ENCODE data around the gene MSS51. TPM values are rescaled to one million over a fixed set of nuclear protein-coding genes. Genes with fewer than 3 reads are reported as not detected.
"Not testable (repeated sequence)": the region's sequence is repeated elsewhere in the genome, so short reads cannot be mapped to it uniquely, and the experiment has no call there.

MSS51 gene
- total RNA-seq, 4 donors from 2014 or later: 0.88 to 2.5 (median 2.1) TPM

DNA sequence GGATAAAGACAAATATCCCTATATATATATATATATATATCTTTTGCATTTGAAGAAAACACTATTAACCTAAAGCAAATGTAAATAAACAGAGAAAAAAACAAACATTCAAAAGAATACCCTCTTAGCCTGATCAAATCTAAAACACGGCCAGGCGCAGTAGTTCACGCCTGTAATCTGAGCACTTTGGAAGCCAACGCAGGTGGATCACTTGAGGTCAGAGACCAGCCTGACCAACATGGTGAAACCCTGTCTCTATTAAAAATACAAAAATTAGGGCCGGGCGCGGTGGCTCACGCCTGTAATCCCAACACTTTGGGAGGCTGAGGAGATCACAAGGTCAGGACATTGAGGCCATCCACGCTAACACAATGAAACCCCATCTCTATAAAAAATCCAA is 28.7 kb downstream of the MSS51 start:
- no peak for DNase-seq
- Histone ChIP-seq H3K4me3 (no peak overlapping the region), H3K9me3 (no peaks in the 10 kb centered on the region), H3K36me3 (peaks cover 0 to 34% (median under 1%) of the 10 kb centered on the region in 3 donors), H3K27ac (no peak overlapping the region), H3K27me3 (no peaks in the 10 kb centered on the region), H3K4me1 (peaks cover 0 to 17% (median 0%) of the 10 kb centered on the region in 3 donors)
- TF ChIP-seq, protein P1, sequence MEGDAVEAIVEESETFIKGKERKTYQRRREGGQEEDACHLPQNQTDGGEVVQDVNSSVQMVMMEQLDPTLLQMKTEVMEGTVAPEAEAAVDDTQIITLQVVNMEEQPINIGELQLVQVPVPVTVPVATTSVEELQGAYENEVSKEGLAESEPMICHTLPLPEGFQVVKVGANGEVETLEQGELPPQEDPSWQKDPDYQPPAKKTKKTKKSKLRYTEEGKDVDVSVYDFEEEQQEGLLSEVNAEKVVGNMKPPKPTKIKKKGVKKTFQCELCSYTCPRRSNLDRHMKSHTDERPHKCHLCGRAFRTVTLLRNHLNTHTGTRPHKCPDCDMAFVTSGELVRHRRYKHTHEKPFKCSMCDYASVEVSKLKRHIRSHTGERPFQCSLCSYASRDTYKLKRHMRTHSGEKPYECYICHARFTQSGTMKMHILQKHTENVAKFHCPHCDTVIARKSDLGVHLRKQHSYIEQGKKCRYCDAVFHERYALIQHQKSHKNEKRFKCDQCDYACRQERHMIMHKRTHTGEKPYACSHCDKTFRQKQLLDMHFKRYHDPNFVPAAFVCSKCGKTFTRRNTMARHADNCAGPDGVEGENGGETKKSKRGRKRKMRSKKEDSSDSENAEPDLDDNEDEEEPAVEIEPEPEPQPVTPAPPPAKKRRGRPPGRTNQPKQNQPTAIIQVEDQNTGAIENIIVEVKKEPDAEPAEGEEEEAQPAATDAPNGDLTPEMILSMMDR (IDR thresholded peaks at IDR 0.05): no peak
- TF ChIP-seq POLR2A (IDR thresholded peaks at IDR 0.05): no peak
- intact Hi-C loops (cut with DNase I): no loop called here
- WGBS, 2 donors: 94 to 97% methylated on average over 9 of the region's 9 CpGs

DNA sequence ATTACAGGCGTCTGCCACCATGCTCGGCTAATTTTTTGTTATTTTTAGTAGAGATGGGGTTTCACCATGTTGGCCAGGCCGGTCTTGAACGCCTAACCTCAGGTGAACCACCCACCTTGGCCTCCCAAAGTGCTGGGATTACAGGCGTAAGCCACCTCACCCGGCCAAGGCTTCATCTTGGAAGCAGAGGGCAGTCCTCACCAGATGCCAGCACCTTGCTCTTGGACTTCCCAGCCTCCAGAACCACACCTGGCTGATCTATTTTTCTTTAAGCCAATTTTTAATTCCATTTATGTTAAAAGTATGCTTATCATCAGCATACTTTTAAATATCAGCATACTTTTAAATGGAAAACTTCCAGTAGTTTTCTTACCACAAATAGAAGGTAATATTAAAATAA is 31.7 kb downstream of the MSS51 start:
- Histone ChIP-seq H3K27ac (no peak overlapping the region), H3K9me3 (no peaks in the 10 kb centered on the region), H3K4me3 (no peak overlapping the region), H3K4me1 (no peaks in the 10 kb centered on the region), H3K36me3 (peaks cover 5 to 55% (median 9%) of the 10 kb centered on the region in 3 donors), H3K27me3 (no peaks in the 10 kb centered on the region)
- TF ChIP-seq, protein P1 (IDR thresholded peaks at IDR 0.05): no peak
- TF ChIP-seq POLR2A (IDR thresholded peaks at IDR 0.05): no peak
- intact Hi-C loops (cut with DNase I): no loop called here
- 96 to 100% methylated on average over 4 to 6 of the region's 6 CpGs for WGBS, 2 donors
- DNase-seq: no peak

DNA sequence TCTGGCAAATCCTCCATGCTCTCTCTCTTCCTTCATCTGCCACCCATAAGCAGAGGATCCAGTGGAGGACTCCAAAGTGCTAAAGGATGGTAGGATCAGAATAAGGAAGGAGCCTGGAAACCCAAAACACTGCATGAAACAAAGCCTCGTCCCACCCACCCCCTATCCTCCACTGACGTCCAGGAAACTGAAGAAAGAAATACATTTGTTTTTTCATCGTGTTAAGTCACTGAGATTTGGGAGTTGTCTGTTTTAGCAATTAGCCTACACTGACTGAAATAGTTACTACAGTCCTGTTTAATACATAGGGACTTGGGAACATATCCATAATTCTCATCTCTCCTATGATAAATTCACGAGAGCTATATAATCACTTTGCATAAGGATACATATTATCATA is 34.3 kb downstream of the MSS51 start:
- Histone ChIP-seq H3K36me3 (peaks cover 5 to 72% (median 9%) of the 10 kb centered on the region in 3 donors), H3K27me3 (no peaks in the 10 kb centered on the region), H3K27ac (no peak overlapping the region), H3K9me3 (no peaks in the 10 kb centered on the region), H3K4me3 (no peak overlapping the region), H3K4me1 (no peaks in the 10 kb centered on the region)
- TF ChIP-seq, protein P1 (IDR thresholded peaks at IDR 0.05): no peak
- no peak for TF ChIP-seq POLR2A (IDR thresholded peaks at IDR 0.05)
- DNase-seq: no peak
- 84 to 89% methylated on average over 4 of the region's 4 CpGs for WGBS, 2 donors
- intact Hi-C loops (cut with DNase I): no loop called here

DNA sequence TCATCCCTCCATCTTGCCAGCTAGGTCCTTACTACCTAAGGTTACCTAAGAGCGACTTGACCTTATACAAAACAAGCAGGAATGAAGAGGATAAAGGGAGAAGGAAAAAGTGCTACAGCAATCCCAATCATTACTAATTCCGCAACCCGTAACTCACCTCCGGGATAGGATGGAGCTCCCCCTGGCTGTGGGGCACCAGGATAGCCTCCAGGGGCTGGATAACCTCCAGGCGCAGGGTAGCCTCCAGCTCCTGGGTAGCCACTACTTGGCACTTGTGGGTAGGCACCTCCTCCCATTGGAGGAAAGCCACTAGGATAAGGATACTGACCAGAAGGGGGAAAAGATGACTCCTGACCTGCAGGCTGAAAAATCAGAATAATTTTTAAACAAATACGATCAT is 35.3 kb downstream of the MSS51 start:
- H3K27ac ChIP-seq: no peak overlapping the region
- DNase-seq: no peak
- TF ChIP-seq POLR2A (IDR thresholded peaks at IDR 0.05): no peak
- TF ChIP-seq, protein P1 (IDR thresholded peaks at IDR 0.05): peak in 1 of 6 experiments; percentile 23
- no peak overlapping the region for H3K4me3 ChIP-seq
- peaks cover 5 to 79% (median 9%) of the 10 kb centered on the region in 3 donors for H3K36me3 ChIP-seq
- H3K9me3 ChIP-seq: no peaks in the 10 kb centered on the region
- H3K27me3 ChIP-seq: no peaks in the 10 kb centered on the region
- 92 to 95% methylated on average over 6 of the region's 6 CpGs for WGBS, 2 donors
- H3K4me1 ChIP-seq: no peaks in the 10 kb centered on the region
- intact Hi-C loops (cut with DNase I): no loop called here

DNA sequence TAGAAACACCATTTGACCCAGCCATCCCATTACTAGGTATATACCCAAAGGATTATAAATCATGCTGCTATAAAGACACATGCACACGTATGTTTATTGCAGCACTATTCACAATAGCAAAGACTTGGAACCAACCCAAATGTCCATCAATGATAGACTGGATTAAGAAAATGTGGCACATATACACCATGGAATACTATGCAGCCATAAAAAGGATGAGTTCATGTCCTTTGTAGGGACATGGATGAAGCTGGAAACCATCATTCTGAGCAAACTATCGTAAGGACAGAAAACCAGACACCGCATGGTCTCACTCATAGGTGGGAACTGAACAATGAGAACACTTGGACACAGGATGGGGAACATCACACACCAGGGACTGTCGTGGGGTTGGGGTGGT is 39.0 kb downstream of the MSS51 start:
- intact Hi-C loops (cut with DNase I); DNase-seq: not testable (repeated sequence)
- H3K36me3 ChIP-seq: peaks cover 6 to 91% (median 9%) of the 10 kb centered on the region in 3 donors

DNA sequence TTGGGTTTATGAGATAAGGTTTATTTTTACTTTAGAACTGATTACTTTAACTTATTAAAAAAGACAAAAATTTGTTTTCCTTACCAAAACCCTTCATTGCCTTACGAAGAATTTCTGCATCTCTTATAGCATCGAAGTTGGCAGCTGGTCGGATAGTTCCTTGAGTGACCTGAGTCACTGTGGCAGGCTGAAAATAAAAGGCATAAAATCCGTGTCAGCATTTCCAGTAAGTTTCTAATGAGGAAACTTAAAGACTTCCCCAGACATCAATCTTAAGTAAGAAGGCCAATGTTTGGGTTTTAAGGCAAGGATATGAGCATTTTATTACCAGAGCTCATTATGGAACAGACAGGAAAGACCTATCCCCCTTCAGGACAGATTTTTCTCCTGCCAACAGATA is 45.1 kb downstream of the MSS51 start:
- peaks cover 5 to 93% (median 25%) of the 10 kb centered on the region in 3 donors for H3K36me3 ChIP-seq
- no peaks in the 10 kb centered on the region for H3K9me3 ChIP-seq
- no peaks in the 10 kb centered on the region for H3K4me1 ChIP-seq
- 91 to 95% methylated on average over 4 of the region's 4 CpGs for WGBS, 2 donors
- TF ChIP-seq, protein P1 (IDR thresholded peaks at IDR 0.05): no peak
- no peak for TF ChIP-seq POLR2A (IDR thresholded peaks at IDR 0.05)
- no peak for DNase-seq
- no peak overlapping the region for H3K27ac ChIP-seq
- no peaks in the 10 kb centered on the region for H3K27me3 ChIP-seq
- intact Hi-C loops (cut with DNase I): no loop called here
- H3K4me3 ChIP-seq: no peak overlapping the region

More for the DNA sequence above, 39.0 kb downstream of the MSS51 start:
- not testable (repeated sequence) for H3K27me3 ChIP-seq, H3K4me1 ChIP-seq, H3K4me3 ChIP-seq, H3K27ac ChIP-seq, H3K9me3 ChIP-seq
- 96 to 100% methylated on average over 1 to 3 of the region's 4 CpGs for WGBS, 2 donors

Measured in esophagus squamous epithelium (tissue), 5 donors.